GM19025 (cell line): ENCODE results near the gene OPCML.

ENCODE experiments used
- ATAC-seq: cut with Tn5 transposase; IDR thresholded peaks from one replicate; pipeline ENCODE4 v1.9.1; 2021; ENCODE audit warnings: mild to moderate bottlenecking, low read depth, moderate library complexity; ENCODE audit not compliant: unreplicated experiment

OPCML gene

GRCh38 chr11:132721526-132721925 lies 810.8 kb downstream of the OPCML start:
- no peak for ATAC-seq

GRCh38 chr11:132719684-132720083 lies 812.6 kb downstream of the OPCML start:
- no peak for ATAC-seq

GRCh38 chr11:132718711-132719671 lies 813.3 kb downstream of the OPCML start:
- peak; percentile 76 for ATAC-seq

GRCh38 chr11:132717824-132718223 lies 814.5 kb downstream of the OPCML start:
- no peak for ATAC-seq

GRCh38 chr11:132716037-132716436 lies 816.3 kb downstream of the OPCML start:
- ATAC-seq: no peak

- no peak for ATAC-seq
Measured at GRCh38 chr11:132714859-132715440, 817.4 kb downstream of the OPCML start.

- ATAC-seq: no peak
Measured at GRCh38 chr11:132712466-132712865, 819.8 kb downstream of the OPCML start.

GRCh38 chr11:132704781-132705375 lies 827.4 kb downstream of the OPCML start:
- no peak for ATAC-seq

GRCh38 chr11:132692891-132693290 lies 839.4 kb downstream of the OPCML start:
- ATAC-seq: no peak

GRCh38 chr11:132691848-132692550 lies 840.3 kb downstream of the OPCML start:
- no peak for ATAC-seq

GRCh38 chr11:132686886-132687285 lies 845.4 kb downstream of the OPCML start:
- ATAC-seq: no peak

- no peak for ATAC-seq
Measured at GRCh38 chr11:132685174-132685611, 847.1 kb downstream of the OPCML start.

GRCh38 chr11:132683602-132684001 lies 848.7 kb downstream of the OPCML start:
- no peak for ATAC-seq

- no peak for ATAC-seq
Measured at GRCh38 chr11:132681971-132682370, 850.3 kb downstream of the OPCML start.

- no peak for ATAC-seq
Measured at GRCh38 chr11:132680584-132680983, 851.7 kb downstream of the OPCML start.

- no peak for ATAC-seq
Measured at GRCh38 chr11:132674151-132674550, 858.1 kb downstream of the OPCML start.

- no peak for ATAC-seq
Measured at GRCh38 chr11:132671851-132672370, 860.4 kb downstream of the OPCML start.

GRCh38 chr11:132670921-132671675 lies 861.2 kb downstream of the OPCML start:
- ATAC-seq: no peak

GRCh38 chr11:132669949-132670348 lies 862.4 kb downstream of the OPCML start:
- no peak for ATAC-seq

- no peak for ATAC-seq
Measured at GRCh38 chr11:132665205-132665604, 867.1 kb downstream of the OPCML start.
